Neural cell (in vitro differentiated cells): ENCODE data around the gene NQO1. TPM values are rescaled to one million over a fixed set of nuclear protein-coding genes. Genes with fewer than 3 reads are reported as not detected.

ENCODE experiments used
- H2AFZ ChIP-seq: fragments of 200-600, 300-800 bp; sonication (generic), shearing (Covaris generic); 2 replicates; pipeline ENCODE4 v1.6.0; 2014; ENCODE audit warnings: low read depth, mild to moderate bottlenecking, antibody characterized with exemption, low read length, moderate library complexity
- H3F3A ChIP-seq: fragments of 200-600 bp; shearing (Covaris generic); 2 replicates; pipeline ENCODE4 v1.6.1; 2016; ENCODE audit warnings: mild to moderate bottlenecking, moderate library complexity, mixed read lengths, antibody characterized with exemption, low read length; ENCODE audit not compliant: insufficient read depth, poor library complexity, severe bottlenecking
- H3K27ac ChIP-seq: fragments of 200-600, 300-800 bp; sonication (generic), shearing (Covaris generic); 2 replicates; pipeline ENCODE4 v1.5.1; 2014; ENCODE audit warnings: mild to moderate bottlenecking, low read length, moderate library complexity
- H3K27me3 ChIP-seq: fragments of 300-800, 200-600 bp; sonication (generic), shearing (Covaris generic); 2 replicates; pipeline ENCODE4 v1.6.0; 2014; ENCODE audit warnings: mild to moderate bottlenecking, low read depth, low read length, moderate library complexity; ENCODE audit not compliant: insufficient read depth
- H3K36me3 ChIP-seq: fragments of 300-800, 200-600 bp; sonication (generic), shearing (Covaris generic); 2 replicates; pipeline ENCODE4 v1.5.1; 2014; ENCODE audit warnings: mild to moderate bottlenecking, antibody characterized with exemption, low read length, moderate library complexity; ENCODE audit not compliant: insufficient read depth
- H3K4me2 ChIP-seq: fragments of 300-800, 200-600 bp; sonication (generic), shearing (Covaris generic); 2 replicates; pipeline ENCODE4 v1.6.0; 2014; ENCODE audit warnings: mild to moderate bottlenecking, low read length
- H3K4me3 ChIP-seq: fragments of 300-800, 200-600 bp; sonication (generic), shearing (Covaris generic); 2 replicates; pipeline ENCODE4 v1.5.1; 2014; ENCODE audit warnings: mild to moderate bottlenecking, low read length, moderate library complexity
- H3K79me2 ChIP-seq: fragments of 200-600 bp; shearing (Covaris generic); replicated peaks from 2 replicates; pipeline ENCODE4 v1.6.0; 2014; ENCODE audit warnings: mild to moderate bottlenecking, low read length, moderate library complexity; ENCODE audit not compliant: insufficient read depth
- H3K9ac ChIP-seq: fragments of 300-800, 200-600 bp; sonication (generic), shearing (Covaris generic); 2 replicates; pipeline ENCODE4 v1.6.1; 2016; ENCODE audit warnings: mild to moderate bottlenecking, low read length, mixed read lengths
- H3K9me2 ChIP-seq: fragments of 200-600 bp; shearing (Covaris generic); 2 replicates; pipeline ENCODE4 v1.6.1; 2016; ENCODE audit warnings: mild to moderate bottlenecking, low read length, mixed read lengths; ENCODE audit not compliant: insufficient read depth
- H3K9me3 ChIP-seq: fragments of 200-600, 300-800 bp; sonication (generic), shearing (Covaris generic); 2 replicates; pipeline ENCODE4 v1.6.1; 2016; ENCODE audit warnings: mild to moderate bottlenecking, mixed run types, low read length, moderate library complexity, mixed read lengths
- H4K20me1 ChIP-seq: fragments of 200-600 bp; shearing (Covaris generic); 2 replicates; pipeline ENCODE4 v1.6.1; 2016; ENCODE audit warnings: mild to moderate bottlenecking, mixed run types; ENCODE audit not compliant: insufficient read depth
- EP300 ChIP-seq: fragments of 450-650 bp; conservative IDR thresholded peaks from 2 replicates; pipeline ENCODE4 v1.6.1; 2014; ENCODE audit warnings: antibody characterized with exemption, mild to moderate bottlenecking, moderate library complexity; ENCODE audit not compliant: poor library complexity, severe bottlenecking
- EZH2 ChIP-seq: fragments of 200-600, 300-800 bp; shearing (Covaris generic), sonication (generic); IDR thresholded peaks from 2 replicates; pipeline ENCODE4 v1.6.1; 2014; ENCODE audit warnings: antibody characterized with exemption, low read length, borderline replicate concordance, mild to moderate bottlenecking; ENCODE audit not compliant: insufficient read depth, poor library complexity, severe bottlenecking
- MXI1 ChIP-seq: fragments of 450-650 bp; conservative IDR thresholded peaks from 2 replicates; pipeline ENCODE4 v1.6.1; 2014; ENCODE audit warnings: antibody characterized with exemption, mild to moderate bottlenecking; ENCODE audit not compliant: poor library complexity, severe bottlenecking
- POLR2AphosphoS5 ChIP-seq: IDR thresholded peaks from 2 replicates; pipeline ENCODE4 v1.6.1; 2012
- RAD21 ChIP-seq: fragments of 450-650 bp; conservative IDR thresholded peaks from 2 replicates; pipeline ENCODE4 v1.6.1; 2014; ENCODE audit warnings: antibody characterized with exemption, mild to moderate bottlenecking, moderate library complexity
- SMC3 ChIP-seq: fragments of 450-650 bp; conservative IDR thresholded peaks from 2 replicates; pipeline ENCODE4 v1.6.1; 2014; ENCODE audit warnings: antibody characterized with exemption, mild to moderate bottlenecking, moderate library complexity; ENCODE audit not compliant: poor library complexity
- TAF1 ChIP-seq: IDR thresholded peaks from 2 replicates; pipeline ENCODE4 v1.6.1; 2012; ENCODE audit warnings: low read depth
- polyA plus RNA-seq: library from polyadenylated mRNA; depleted of rRNA; stranded (reverse); fragments of >200 nt; gene quantifications from 2 replicates; pipeline ENCODE4 v1.2.3, GENCODE V29; 2014
- TF ChIP-seq, protein P1 (sequence below): fragments of 450-650 bp; IDR thresholded peaks from 2 replicates; pipeline ENCODE4 v1.5.1; 2014; ENCODE audit warnings: antibody characterized with exemption, mild to moderate bottlenecking, moderate library complexity; ENCODE audit not compliant: poor library complexity, severe bottlenecking
- TF ChIP-seq, protein P2 (sequence below): IDR thresholded peaks from 2 replicates; pipeline ENCODE4 v1.6.1; 2012; ENCODE audit warnings: borderline replicate concordance

Gene NQO1
- polyA plus RNA-seq, 1 donor from 2014 or later, result 5.1 TPM

DNA sequence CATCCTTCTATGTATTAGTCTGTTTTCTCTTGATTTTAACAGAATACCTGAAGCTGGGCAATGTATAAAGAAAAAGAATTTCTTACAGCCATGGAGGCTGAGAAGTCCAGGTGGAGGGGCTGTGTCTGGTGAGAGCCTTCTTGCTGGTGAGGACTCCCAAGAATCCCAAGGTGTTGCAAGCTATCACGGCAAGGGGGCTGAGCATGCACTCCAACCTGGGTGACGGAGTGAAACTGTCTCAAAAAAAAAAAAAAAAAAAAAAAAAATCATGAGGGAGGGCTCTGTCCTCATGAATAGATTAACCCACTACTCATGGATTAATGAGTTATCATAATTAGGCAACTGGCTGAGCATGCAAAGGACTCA, 19.4 kb downstream of the NQO1 start:
- no peak overlapping the region for H3K4me2 ChIP-seq
- no peak overlapping the region for H3K27ac ChIP-seq
- H4K20me1 ChIP-seq, result no peaks in the 10 kb centered on the region
- no peak overlapping the region for H2AFZ ChIP-seq
- H3K9me2 ChIP-seq, result no peaks in the 10 kb centered on the region
- no peak overlapping the region for H3K9ac ChIP-seq
- no peaks in the 10 kb centered on the region for H3K9me3 ChIP-seq
- TF ChIP-seq TAF1, result no peak
- no peaks in the 10 kb centered on the region for H3K27me3 ChIP-seq
- no peaks in the 10 kb centered on the region for H3K79me2 ChIP-seq
- H3K4me3 ChIP-seq, result no peak overlapping the region
- no peaks in the 10 kb centered on the region for H3F3A ChIP-seq
- H3K36me3 ChIP-seq, result peaks cover 4% of the 10 kb centered on the region

DNA sequence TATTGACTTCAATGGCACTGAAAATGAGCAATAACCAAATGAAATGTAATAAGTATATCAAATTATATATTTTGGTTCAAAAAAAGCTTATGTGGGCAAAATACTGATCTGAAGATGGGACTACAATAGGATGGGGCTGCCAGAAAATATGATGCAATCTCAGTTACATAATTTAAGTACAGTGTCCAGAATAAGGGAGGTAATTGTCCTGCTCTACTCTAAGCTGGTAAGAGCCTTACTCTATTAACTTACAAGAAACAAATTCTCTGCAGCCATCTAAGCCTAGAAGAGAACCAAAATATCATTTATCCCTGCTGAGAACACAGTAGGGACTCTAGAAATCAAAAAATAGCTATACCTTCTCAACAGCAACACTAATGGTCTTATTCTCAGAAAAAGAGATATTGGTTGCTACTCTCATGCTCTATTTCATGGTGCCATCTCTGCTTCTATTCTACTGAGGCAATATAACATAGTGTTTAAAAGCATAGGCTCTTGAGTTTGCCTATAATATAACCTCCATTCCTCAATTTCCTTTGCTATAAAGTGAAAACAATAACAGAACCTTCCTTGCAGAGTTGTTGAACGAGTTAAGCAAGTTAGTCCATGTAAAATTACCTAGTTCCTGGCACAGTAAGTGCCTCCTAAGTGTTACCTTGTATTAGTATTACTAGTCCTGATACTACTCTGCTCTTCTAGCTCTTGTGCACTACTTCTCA, 19.9 kb downstream of the NQO1 start:
- TF ChIP-seq TAF1, result no peak
- TF ChIP-seq, protein P1, sequence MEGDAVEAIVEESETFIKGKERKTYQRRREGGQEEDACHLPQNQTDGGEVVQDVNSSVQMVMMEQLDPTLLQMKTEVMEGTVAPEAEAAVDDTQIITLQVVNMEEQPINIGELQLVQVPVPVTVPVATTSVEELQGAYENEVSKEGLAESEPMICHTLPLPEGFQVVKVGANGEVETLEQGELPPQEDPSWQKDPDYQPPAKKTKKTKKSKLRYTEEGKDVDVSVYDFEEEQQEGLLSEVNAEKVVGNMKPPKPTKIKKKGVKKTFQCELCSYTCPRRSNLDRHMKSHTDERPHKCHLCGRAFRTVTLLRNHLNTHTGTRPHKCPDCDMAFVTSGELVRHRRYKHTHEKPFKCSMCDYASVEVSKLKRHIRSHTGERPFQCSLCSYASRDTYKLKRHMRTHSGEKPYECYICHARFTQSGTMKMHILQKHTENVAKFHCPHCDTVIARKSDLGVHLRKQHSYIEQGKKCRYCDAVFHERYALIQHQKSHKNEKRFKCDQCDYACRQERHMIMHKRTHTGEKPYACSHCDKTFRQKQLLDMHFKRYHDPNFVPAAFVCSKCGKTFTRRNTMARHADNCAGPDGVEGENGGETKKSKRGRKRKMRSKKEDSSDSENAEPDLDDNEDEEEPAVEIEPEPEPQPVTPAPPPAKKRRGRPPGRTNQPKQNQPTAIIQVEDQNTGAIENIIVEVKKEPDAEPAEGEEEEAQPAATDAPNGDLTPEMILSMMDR, result no peak
- TF ChIP-seq RAD21, result no peak
- TF ChIP-seq POLR2AphosphoS5, result no peak
- no peak for TF ChIP-seq EZH2
- TF ChIP-seq, protein P2, sequence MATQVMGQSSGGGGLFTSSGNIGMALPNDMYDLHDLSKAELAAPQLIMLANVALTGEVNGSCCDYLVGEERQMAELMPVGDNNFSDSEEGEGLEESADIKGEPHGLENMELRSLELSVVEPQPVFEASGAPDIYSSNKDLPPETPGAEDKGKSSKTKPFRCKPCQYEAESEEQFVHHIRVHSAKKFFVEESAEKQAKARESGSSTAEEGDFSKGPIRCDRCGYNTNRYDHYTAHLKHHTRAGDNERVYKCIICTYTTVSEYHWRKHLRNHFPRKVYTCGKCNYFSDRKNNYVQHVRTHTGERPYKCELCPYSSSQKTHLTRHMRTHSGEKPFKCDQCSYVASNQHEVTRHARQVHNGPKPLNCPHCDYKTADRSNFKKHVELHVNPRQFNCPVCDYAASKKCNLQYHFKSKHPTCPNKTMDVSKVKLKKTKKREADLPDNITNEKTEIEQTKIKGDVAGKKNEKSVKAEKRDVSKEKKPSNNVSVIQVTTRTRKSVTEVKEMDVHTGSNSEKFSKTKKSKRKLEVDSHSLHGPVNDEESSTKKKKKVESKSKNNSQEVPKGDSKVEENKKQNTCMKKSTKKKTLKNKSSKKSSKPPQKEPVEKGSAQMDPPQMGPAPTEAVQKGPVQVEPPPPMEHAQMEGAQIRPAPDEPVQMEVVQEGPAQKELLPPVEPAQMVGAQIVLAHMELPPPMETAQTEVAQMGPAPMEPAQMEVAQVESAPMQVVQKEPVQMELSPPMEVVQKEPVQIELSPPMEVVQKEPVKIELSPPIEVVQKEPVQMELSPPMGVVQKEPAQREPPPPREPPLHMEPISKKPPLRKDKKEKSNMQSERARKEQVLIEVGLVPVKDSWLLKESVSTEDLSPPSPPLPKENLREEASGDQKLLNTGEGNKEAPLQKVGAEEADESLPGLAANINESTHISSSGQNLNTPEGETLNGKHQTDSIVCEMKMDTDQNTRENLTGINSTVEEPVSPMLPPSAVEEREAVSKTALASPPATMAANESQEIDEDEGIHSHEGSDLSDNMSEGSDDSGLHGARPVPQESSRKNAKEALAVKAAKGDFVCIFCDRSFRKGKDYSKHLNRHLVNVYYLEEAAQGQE, result no peak
- Histone ChIP-seq H3K9ac (no peak overlapping the region), H3K27me3 (no peaks in the 10 kb centered on the region), H4K20me1 (no peaks in the 10 kb centered on the region), H3K4me3 (no peak overlapping the region), H2AFZ (no peak overlapping the region), H3K27ac (no peak overlapping the region), H3K79me2 (no peaks in the 10 kb centered on the region), H3F3A (no peaks in the 10 kb centered on the region), H3K9me3 (no peaks in the 10 kb centered on the region), H3K36me3 (peaks cover 4% of the 10 kb centered on the region), H3K4me2 (no peak overlapping the region), H3K9me2 (no peaks in the 10 kb centered on the region)

DNA sequence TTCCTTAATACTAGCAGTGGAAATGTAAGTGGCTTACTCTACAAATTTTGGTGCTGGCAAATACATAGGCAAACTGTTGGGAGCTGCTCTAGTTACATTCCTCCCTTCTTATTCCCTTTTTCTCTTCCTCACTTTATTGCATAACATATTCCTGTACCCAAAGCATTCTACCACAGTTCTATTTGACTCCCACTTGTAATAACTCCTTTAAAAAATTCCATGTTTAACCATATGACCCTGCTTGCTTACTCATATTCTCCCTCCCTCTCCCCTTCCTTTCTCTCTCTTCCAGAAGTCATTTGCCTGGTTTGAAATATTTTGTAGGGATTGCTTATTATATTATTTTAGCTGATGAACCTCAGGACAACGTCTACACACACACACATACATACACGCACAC, 22.7 kb downstream of the NQO1 start:
- H3K9me2 ChIP-seq, result no peaks in the 10 kb centered on the region
- H3K27ac ChIP-seq, result no peak overlapping the region
- no peak overlapping the region for H3K9ac ChIP-seq
- no peaks in the 10 kb centered on the region for H4K20me1 ChIP-seq
- no peak overlapping the region for H2AFZ ChIP-seq
- no peak overlapping the region for H3K4me2 ChIP-seq
- no peaks in the 10 kb centered on the region for H3K79me2 ChIP-seq
- no peaks in the 10 kb centered on the region for H3K9me3 ChIP-seq
- no peak overlapping the region for H3K4me3 ChIP-seq
- no peak for TF ChIP-seq SMC3
- no peak for TF ChIP-seq MXI1
- TF ChIP-seq, protein P2, result no peak
- TF ChIP-seq EZH2, result no peak
- no peak for TF ChIP-seq RAD21
- no peak for TF ChIP-seq EP300
- TF ChIP-seq, protein P1, result no peak
- no peak for TF ChIP-seq TAF1
- TF ChIP-seq POLR2AphosphoS5, result no peak
- no peaks in the 10 kb centered on the region for H3K27me3 ChIP-seq
- H3K36me3 ChIP-seq, result peaks cover 4% of the 10 kb centered on the region
- H3F3A ChIP-seq, result no peaks in the 10 kb centered on the region
